GM19099 (cell line): ENCODE data around the gene RTN4R.

ENCODE experiments used
- POLR2A ChIP-seq: IDR thresholded peaks from 3 replicates; pipeline ENCODE4 v1.6.1; 2011; ENCODE audit warnings: low read depth; ENCODE audit not compliant: insufficient read length; ENCODE audit errors: extremely low read depth

Gene RTN4R

GRCh38 chr22:20256027-20256426, 12.1 kb downstream of the RTN4R start:
- no peak for TF ChIP-seq POLR2A

- no peak for TF ChIP-seq POLR2A
Measured at GRCh38 chr22:20254975-20255946, 12.9 kb downstream of the RTN4R start.

GRCh38 chr22:20253161-20253560, 15.0 kb downstream of the RTN4R start:
- TF ChIP-seq POLR2A, result no peak

GRCh38 chr22:20251981-20252380, 16.1 kb downstream of the RTN4R start:
- no peak for TF ChIP-seq POLR2A

GRCh38 chr22:20251491-20251890, 16.6 kb downstream of the RTN4R start:
- TF ChIP-seq POLR2A, result no peak

- no peak for TF ChIP-seq POLR2A
Measured at GRCh38 chr22:20249797-20250354, 18.2 kb downstream of the RTN4R start.

GRCh38 chr22:20248461-20248978, 19.6 kb downstream of the RTN4R start:
- no peak for TF ChIP-seq POLR2A

- no peak for TF ChIP-seq POLR2A
Measured at GRCh38 chr22:20247608-20248171, 20.4 kb downstream of the RTN4R start.

GRCh38 chr22:20247010-20247505, 21.1 kb downstream of the RTN4R start:
- no peak for TF ChIP-seq POLR2A

- no peak for TF ChIP-seq POLR2A
Measured at GRCh38 chr22:20246368-20247009, 21.6 kb downstream of the RTN4R start.

GRCh38 chr22:20245577-20246367, 22.3 kb downstream of the RTN4R start:
- TF ChIP-seq POLR2A, result no peak

- no peak for TF ChIP-seq POLR2A
Measured at GRCh38 chr22:20244691-20245576, 23.2 kb downstream of the RTN4R start.

GRCh38 chr22:20244250-20244648, 23.9 kb downstream of the RTN4R start:
- TF ChIP-seq POLR2A, result no peak
